ENCODE measurements around the gene C11orf52. TPM values are rescaled to one million over a fixed set of nuclear protein-coding genes. Genes with fewer than 3 reads are reported as not detected.

The C11orf52 gene
- total and polyA plus RNA-seq, 4 donors, result 4.2 to 10.9 (median 7.4) TPM

GRCh38 chr11:111963931-111964340 is 45.2 kb downstream of the C11orf52 start:
- no peaks in the 10 kb centered on the region for H3K36me3 ChIP-seq (ENCODE audit: control insufficient read depth in 4 of 4, insufficient read depth in 3 of 4, low read depth in 1 of 4, low read length in 3 of 4)
- H3K9me3 ChIP-seq (ENCODE audit: control insufficient read depth in 4 of 4, low read length in 3 of 4), result no peaks in the 10 kb centered on the region
- H3K4me1 ChIP-seq (ENCODE audit: control insufficient read depth in 4 of 4, insufficient read depth in 4 of 4, low read length in 3 of 4), result peaks cover 0 to 17% (median 9%) of the 10 kb centered on the region in 4 donors
- no peak for DNase-seq (ENCODE audit: low spot score)
- no peaks in the 10 kb centered on the region for H3K27me3 ChIP-seq (ENCODE audit: control insufficient read depth in 4 of 4, insufficient read depth in 4 of 4, low read length in 3 of 4)
- TF ChIP-seq YY1 (IDR thresholded peaks at IDR 0.05) (no peak), RXRA (IDR thresholded peaks at IDR 0.05) (no peak), RAD21 (IDR thresholded peaks at IDR 0.05) (no peak), TAF1 (conservative IDR thresholded peaks at IDR 0.05) (no peak)
- H3K4me3 ChIP-seq (ENCODE audit: low read depth in 1 of 3, low read length in 3 of 3), result no peak overlapping the region
- H3K27ac ChIP-seq (ENCODE audit: low read depth in 1 of 2, low read length in 2 of 2), result no peak overlapping the region
- no peak overlapping the region for H3K9ac ChIP-seq (ENCODE audit: low read depth in 1 of 2, low read length in 2 of 2)
- WGBS, result 94% methylated on average over 5 of the region's 5 CpGs

GRCh38 chr11:111966678-111967077 is 48.0 kb downstream of the C11orf52 start:
- H3K36me3 ChIP-seq (ENCODE audit: control insufficient read depth in 4 of 4, insufficient read depth in 3 of 4, low read depth in 1 of 4, low read length in 3 of 4), result peaks cover 0 to 5% (median 0%) of the 10 kb centered on the region in 4 donors
- no peaks in the 10 kb centered on the region for H3K27me3 ChIP-seq (ENCODE audit: control insufficient read depth in 4 of 4, insufficient read depth in 4 of 4, low read length in 3 of 4)
- WGBS, result 95% methylated on average over 5 of the region's 5 CpGs
- no peak for DNase-seq (ENCODE audit: low spot score)
- no peaks in the 10 kb centered on the region for H3K9me3 ChIP-seq (ENCODE audit: control insufficient read depth in 4 of 4, low read length in 3 of 4)
- no peak overlapping the region for H3K27ac ChIP-seq (ENCODE audit: low read depth in 1 of 2, low read length in 2 of 2)
- no peak overlapping the region for H3K4me3 ChIP-seq (ENCODE audit: low read depth in 1 of 3, low read length in 3 of 3)
- H3K4me1 ChIP-seq (ENCODE audit: control insufficient read depth in 4 of 4, insufficient read depth in 4 of 4, low read length in 3 of 4), result peaks cover 0 to 7% (median 1%) of the 10 kb centered on the region in 4 donors
- H3K9ac ChIP-seq (ENCODE audit: low read depth in 1 of 2, low read length in 2 of 2), result no peak overlapping the region
- TF ChIP-seq FOXA1 (IDR thresholded peaks at IDR 0.05) (no peak), TAF1 (conservative IDR thresholded peaks at IDR 0.05) (no peak), REST (IDR thresholded peaks at IDR 0.05) (no peak), EGR1 (IDR thresholded peaks at IDR 0.05; ENCODE audit: low read depth in 2 of 2) (no peak), ATF3 (IDR thresholded peaks at IDR 0.05) (no peak), JUND (IDR thresholded peaks at IDR 0.05) (no peak), RAD21 (IDR thresholded peaks at IDR 0.05) (no peak), RXRA (IDR thresholded peaks at IDR 0.05) (no peak), GABPA (IDR thresholded peaks at IDR 0.05 in 1 of 2, conservative IDR thresholded peaks at IDR 0.05 in 1 of 2) (no peak)

GRCh38 chr11:111967649-111968048 is 48.9 kb downstream of the C11orf52 start:
- H3K4me1 ChIP-seq (ENCODE audit: control insufficient read depth in 4 of 4, insufficient read depth in 4 of 4, low read length in 3 of 4), result no peaks in the 10 kb centered on the region
- H3K4me3 ChIP-seq (ENCODE audit: low read depth in 1 of 3, low read length in 3 of 3), result no peak overlapping the region
- DNase-seq (ENCODE audit: low spot score), result no peak
- H3K27ac ChIP-seq (ENCODE audit: low read depth in 1 of 2, low read length in 2 of 2), result no peak overlapping the region
- no peaks in the 10 kb centered on the region for H3K27me3 ChIP-seq (ENCODE audit: control insufficient read depth in 4 of 4, insufficient read depth in 4 of 4, low read length in 3 of 4)
- 86% methylated on average over 6 of the region's 6 CpGs for WGBS
- peaks cover 0 to 5% (median under 1%) of the 10 kb centered on the region in 4 donors for H3K36me3 ChIP-seq (ENCODE audit: control insufficient read depth in 4 of 4, insufficient read depth in 3 of 4, low read depth in 1 of 4, low read length in 3 of 4)
- no peaks in the 10 kb centered on the region for H3K9me3 ChIP-seq (ENCODE audit: control insufficient read depth in 4 of 4, low read length in 3 of 4)
- H3K9ac ChIP-seq (ENCODE audit: low read depth in 1 of 2, low read length in 2 of 2), result no peak overlapping the region
- TF ChIP-seq FOXA1 (IDR thresholded peaks at IDR 0.05) (no peak), EGR1 (IDR thresholded peaks at IDR 0.05; ENCODE audit: low read depth in 2 of 2) (no peak), SP1 (IDR thresholded peaks at IDR 0.05) (no peak), ATF3 (IDR thresholded peaks at IDR 0.05) (no peak), GABPA (IDR thresholded peaks at IDR 0.05 in 1 of 2, conservative IDR thresholded peaks at IDR 0.05 in 1 of 2) (no peak), JUND (IDR thresholded peaks at IDR 0.05) (no peak), RXRA (IDR thresholded peaks at IDR 0.05) (no peak), HNF4A (conservative IDR thresholded peaks at IDR 0.05) (no peak)
